SH-SY5Y (cell line): ENCODE results near the gene AMMECR1.

Experiments used
- GATA2 ChIP-seq: IDR thresholded peaks from 2 replicates; pipeline ENCODE4 v1.6.1; 2011; ENCODE audit warnings: mild to moderate bottlenecking, low read depth, low read length
- GATA3 ChIP-seq: IDR thresholded peaks from 2 replicates; pipeline ENCODE4 v1.6.1; 2011; ENCODE audit warnings: low read depth, mild to moderate bottlenecking, low read length, moderate library complexity

Gene AMMECR1

DNA sequence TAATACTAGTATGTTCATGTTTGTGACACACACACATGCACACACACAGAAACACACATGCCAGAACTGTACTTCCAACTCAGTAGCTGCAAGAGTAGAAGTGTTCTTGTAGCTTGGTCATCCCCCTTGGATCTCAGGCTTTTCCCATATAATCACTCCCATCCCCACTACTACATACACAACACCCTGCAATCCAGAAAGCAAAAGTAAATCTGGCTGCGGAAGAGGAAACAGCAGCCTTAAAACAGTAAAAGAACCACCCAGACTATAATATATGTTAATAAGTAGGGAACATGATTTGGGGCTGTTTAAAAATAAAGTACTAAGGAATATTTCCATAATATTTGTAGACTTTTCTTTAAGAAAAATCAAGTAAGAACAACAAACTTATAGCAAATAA, 103.2 kb downstream of the AMMECR1 start:
- TF ChIP-seq GATA3 (no peak), GATA2 (no peak)

DNA sequence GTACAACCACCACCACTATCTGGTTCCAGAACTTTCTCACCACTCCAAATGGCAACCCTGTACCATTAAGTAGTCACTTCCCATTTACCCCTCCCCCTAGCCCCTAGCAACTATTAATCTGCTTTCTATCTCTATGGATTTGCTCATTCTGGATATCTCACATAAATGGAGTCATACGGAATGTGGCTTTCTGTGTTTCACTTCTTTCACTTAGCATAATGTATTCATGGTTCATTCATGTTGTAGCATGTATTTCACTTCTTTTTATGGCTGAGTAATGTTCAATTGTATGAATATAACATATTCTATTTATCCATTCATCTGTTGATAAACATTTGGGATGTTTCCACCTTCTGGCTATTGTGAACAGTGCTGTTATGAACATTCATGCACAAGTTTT, 104.7 kb downstream of the AMMECR1 start:
- TF ChIP-seq GATA2 (no peak), GATA3 (no peak)

DNA sequence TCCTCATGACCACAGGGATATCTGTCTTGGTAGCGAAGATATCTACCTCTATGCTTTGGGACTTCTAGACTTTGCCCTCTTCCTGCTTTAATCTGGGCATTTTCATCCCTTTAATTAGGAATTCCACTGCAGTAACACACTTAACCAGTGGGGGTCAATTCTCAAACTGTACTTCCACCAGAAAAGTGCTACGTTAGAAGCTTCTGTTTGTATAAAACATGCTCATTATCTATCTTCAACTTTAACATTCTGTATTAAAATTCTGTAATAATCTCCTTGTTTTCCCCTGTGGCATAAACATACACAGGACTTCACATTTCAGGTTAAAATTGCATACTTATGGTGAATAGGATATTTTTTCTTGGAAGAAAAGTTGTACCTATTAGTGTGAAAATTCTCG, 105.6 kb downstream of the AMMECR1 start:
- TF ChIP-seq GATA2 (no peak), GATA3 (no peak)

DNA sequence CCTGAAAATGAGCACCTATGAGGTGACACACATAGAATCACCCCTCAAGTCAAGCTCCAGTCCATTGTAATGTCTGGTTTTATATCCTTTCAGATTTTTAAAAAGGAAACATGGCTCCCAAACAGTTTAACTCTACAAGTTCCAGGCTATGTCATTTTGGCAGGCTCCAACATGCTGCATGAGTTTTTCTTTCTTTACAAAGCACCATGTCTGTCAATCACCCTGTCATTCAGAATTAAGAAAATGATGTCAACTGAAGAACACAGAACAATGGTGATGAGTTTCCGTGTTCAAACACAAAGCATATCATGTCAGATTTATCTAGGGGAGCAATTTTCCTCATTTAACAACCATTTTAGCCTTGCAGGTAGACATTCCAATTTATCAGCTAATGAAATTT, 106.5 kb downstream of the AMMECR1 start:
- TF ChIP-seq GATA2: no peak
- no peak for TF ChIP-seq GATA3

DNA sequence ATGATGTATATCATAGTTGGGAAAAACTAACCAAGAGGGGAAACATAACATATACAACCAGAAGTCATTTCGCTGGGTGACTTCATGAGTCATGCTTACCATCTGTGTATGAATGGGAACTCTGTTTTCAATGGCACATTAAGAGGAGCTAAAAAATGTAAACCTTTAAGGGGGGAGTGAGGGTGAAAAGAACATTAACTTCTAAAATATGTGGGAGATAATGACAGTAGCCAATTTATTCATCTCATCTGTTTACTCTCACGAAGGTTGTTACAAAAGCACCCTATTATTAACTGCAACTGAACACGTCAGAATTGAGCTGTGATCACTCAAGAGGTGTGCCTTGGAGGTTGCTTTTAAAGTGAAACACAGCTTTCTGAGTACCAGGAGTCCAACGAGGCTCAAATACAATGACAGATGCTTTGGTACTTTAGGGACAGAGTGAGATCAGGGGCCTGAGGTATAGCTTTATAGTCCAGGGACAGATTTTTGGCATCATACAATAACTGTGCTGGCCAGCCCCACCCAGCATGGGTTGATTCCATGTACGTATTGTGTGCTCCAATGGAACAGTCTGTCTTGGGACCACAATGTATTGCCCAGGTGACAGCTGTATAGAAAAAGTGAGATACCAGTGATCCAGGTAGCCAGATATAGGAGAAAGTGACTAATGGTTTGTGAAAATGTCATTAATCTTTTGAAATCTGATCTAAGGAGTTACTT, 107.3 kb downstream of the AMMECR1 start:
- TF ChIP-seq GATA3 (no peak), GATA2 (no peak)

DNA sequence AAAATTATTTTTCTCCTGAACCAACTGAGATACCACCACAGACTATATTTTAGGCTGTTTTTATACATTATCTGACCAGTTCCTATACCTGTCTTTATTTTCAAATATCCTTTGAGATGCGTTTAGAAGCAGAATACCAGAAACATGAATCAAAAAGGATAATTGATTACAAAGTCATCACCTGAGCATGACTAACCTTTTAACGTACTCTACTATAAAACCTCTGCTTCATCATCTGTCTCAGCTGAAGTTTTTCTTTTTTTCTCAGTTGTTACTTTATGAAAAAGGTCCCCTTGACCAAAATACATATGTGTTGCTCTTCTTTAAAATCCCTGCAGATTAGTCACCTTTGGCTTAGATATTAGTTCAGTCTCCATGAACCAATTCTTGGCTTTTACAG, 109.8 kb downstream of the AMMECR1 start:
- TF ChIP-seq GATA2: no peak
- no peak for TF ChIP-seq GATA3

DNA sequence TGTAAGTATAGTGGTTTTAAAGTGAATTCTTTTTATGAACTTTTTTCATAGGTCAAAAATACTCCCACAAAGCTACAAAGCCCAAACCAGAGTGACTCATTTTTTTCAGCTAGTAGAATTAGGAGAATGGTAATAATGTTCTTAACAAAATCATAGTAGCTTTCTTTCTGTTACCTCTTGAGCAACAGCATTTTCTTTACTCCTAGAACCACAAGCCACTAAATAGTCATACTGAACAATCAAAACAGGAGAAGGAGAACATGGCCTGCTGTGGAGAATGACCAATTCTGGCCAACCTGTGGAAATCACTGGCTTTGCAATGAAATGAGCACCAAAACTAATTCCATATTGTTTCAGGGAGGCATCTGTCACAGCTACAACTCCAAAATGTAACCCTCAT, 112.9 kb downstream of the AMMECR1 start:
- TF ChIP-seq GATA3 (no peak), GATA2 (no peak)

DNA sequence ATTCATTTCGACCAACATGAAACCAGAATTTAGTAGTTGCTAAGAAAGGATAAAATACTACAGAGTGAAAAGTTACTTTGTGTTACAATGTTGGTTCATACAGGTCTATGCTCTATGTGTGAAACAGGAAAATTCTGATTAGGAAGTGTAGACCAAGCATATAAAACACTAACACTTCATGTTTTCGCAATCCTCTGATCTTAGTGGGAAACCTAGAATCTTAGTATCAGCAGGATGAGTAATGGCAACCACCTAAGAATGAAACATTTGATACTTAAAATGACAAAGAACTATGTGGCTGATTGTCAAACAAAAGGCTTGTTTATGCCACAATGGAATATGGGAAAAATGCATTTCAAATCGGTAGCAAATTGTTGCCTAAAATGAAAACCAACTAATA, 116.1 kb downstream of the AMMECR1 start:
- TF ChIP-seq GATA3 (no peak), GATA2 (no peak)

DNA sequence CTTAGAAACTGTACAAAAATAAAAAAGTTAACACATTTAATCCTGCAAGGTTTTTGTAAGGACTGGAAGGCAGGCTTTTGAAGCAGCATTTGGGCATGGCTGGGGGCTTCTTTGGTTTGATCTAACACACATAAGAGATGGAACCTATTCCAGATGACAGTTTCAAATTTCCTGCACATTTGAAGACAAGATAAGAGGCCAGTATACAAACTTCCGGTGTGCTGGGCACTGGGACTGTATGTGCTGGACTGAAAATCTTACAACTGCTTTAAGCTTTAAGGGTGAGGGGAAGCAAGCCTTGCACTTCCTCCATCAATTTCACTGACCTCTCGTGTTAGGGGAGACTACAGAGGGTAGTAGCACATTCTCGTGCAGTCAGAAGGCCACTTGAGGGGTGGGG, 122.9 kb downstream of the AMMECR1 start:
- TF ChIP-seq GATA3 (no peak), GATA2 (no peak)

DNA sequence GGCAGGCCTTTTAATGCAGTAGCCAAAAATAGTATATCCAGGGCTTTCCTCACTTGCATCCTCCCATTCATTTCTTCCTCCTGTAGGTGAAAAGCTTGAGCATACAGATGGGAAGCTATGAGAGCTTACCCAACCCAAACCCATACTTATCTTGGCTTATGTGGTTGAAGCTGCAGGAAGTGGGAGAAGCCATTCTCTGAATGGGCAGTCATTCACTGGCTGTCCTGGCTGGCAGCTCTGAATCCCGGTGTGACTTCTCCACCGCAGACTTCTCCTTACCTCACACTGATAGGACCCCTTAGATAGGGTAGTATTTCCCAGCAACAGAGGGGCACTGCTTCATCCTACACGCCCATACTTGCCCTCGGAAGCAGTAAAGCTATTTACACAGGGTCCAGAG, 125.4 kb downstream of the AMMECR1 start:
- TF ChIP-seq GATA2 (no peak), GATA3 (no peak)

DNA sequence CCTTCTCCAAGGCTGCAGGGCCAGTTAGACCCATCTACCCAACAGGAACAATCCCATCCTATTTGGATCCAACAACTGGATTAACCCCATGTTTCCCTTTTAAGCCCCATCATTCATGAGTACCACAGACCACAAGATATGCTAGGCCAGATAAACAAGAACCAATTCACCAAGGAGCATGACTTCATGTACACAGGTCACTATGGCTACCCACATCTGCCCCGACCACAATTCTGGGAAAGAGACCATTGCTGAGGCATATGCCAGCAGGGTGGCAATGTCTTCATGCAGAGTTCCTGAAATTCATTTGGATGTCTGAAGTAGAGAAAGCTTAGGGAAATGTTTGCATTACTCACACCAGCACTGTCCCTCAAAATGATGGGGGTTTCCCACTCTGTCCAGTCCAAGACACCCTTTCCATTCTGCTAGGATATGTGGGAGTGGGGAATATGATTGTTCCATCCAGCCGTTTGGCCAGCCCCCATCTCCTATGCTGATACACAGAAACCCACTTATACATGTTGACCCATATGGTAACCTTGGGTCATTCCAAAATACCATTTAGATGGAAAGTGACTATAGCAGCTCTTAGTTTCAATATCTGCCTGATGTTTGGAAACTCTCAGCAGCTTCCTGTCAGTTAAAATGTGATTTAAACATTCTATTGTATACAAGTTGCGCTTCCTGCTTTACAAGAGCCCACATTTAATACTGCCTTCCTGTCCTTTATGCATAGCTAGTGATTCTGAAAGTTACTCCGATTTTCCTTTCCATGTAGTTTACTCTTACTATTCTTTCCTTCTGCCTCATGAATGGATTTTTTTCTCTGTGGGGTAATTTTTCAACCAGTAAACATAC, 129.0 kb downstream of the AMMECR1 start:
- TF ChIP-seq GATA3: no peak
- no peak for TF ChIP-seq GATA2

DNA sequence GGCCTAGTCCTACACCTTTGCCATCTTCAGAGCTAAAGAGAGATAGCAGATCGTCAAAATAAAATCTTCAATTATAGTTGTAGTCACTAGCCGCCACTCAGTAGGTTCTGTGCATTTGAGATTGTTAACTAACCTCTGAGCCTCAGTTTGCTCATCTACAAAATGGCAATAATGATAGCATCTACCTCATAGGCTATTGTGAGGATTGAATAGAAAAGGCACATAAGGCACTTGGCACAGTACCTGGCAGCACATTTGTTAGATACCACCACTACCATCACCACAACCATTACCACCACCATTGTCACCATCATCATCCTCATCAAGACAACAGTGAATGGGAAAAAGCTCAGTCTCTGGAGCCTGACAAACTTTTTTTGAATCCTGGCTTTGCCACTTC, 134.6 kb downstream of the AMMECR1 start:
- no peak for TF ChIP-seq GATA2
- TF ChIP-seq GATA3: no peak

DNA sequence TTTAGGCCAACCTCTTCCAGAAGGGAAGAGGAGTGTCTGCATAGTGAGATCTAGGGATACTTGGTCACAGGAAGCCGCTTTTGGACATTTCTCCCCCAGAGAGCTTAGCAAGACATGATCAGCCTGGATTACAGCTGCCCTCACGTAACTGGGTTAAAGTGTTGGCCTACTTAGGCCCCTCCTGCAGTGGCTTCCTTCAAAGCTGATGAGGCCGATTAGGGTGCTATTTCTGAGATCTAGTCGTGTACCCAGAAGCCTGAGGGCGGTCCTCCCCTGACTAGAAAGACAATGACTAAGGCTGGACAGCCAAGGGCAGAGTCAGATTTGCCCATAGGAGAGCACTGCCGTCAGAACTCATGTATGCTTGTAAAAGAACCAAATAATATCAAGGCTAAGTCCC, 135.0 kb downstream of the AMMECR1 start:
- TF ChIP-seq GATA3: no peak
- TF ChIP-seq GATA2: no peak

DNA sequence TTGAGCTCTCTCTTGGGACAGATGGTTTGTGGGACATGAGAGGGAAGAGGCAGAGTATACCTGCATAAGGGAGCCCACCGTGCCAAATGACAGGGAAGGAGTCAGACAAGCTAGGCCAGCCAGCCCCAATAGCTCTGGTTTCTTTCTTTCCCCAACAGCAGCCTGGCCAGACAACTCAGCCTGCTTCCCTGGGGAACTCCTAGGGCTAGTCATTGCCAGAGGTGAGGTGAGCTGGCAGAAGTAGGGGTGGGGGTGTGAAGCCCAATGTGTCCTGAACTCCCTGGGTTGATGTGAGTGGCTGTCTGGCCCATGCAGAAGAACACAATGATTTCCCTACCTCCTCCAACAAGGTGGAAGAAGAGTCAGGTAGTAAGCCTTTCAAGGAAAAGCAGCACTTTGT, 135.5 kb downstream of the AMMECR1 start:
- no peak for TF ChIP-seq GATA2
- TF ChIP-seq GATA3: no peak

DNA sequence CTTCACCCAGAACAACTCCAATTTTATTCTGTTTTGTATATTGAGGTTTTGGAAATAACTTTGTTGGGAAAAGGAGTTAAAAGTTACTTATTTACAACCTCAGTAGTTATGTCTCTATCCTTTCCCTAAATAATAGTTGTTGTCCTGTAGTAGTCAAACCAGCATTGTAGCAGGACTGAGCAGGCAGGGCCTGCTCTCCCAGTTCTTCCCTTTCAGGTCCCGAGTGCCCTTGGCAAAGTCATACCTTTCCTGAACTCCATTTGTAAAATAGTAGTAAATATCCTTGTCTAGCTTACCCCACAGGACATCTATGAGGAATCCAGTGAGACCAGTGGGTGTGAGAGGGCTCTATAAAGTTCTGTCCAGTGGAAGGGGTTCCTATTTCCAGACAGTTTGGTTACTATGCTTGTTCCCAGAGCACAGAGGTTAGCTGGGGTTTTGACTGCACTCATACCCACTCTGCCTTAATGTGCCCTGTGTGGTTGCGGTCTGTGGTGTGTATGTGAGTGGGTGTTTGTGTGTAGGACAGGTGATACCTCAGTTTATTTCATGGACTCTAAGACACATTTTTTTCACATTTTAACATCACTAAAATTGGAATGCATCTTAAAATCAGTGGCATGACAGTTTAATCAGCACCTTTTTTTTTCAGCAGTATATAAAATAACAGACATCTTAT, 136.3 kb downstream of the AMMECR1 start:
- TF ChIP-seq GATA3: no peak

DNA sequence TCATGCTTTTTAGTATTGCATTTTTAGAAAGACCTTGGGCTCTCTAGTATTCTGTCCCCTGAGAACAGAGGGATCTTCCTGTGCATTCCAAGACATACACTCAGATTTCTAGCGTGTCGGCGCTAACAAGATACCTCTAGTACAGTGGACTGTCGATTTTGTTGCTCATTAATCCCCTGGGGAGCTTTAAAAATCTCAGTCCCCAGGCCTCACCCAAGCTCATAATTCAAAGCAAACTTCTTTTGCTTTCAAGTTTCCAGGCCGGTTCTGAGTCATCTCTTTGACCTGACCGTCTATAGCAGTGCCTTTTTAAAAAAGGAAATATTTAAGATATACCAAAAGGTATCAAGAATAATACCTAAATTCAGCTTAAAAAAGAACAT, 137.0 kb downstream of the AMMECR1 start:
- TF ChIP-seq GATA2 (no peak), GATA3 (no peak)
